Measurements from ENCODE around the gene PIEZO2.
"Not testable (repeated sequence)": the region's sequence is repeated elsewhere in the genome, so short reads cannot be mapped to it uniquely, and the experiment has no call there.

PIEZO2 gene

DNA sequence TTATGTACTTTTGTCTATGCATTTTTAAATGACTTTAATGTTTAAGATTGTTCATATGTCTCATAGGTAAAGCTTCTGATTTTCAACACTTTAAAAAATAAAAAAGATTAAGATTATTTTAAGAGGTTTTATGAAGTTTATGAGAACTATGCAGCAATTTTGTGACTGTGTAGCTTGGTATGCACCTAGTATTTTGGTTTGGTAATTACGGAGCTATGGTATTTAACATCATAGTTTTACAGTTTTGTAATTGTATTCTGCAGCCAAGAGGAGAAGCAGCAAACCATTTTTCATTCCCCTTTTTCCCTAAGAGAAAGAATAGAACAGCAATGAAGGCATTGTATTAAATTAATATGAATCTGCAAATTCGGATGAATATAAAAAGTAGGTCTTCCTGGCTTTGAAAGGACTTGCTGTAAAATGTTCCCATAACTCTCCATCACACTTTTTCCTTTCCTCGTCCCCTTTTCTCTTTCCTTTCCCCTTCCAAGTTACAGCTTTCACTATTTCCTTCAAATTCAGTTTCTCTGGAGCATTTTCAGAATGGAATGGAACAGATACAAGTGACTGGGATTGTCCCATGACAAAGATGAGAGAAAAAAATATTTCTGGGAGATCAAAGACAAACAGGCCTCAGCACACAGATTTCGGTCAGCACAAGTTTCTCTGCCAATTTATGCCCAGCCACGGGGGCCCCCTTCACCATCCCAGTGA, 26.1 kb upstream of the PIEZO2 start:
- peak; percentile 53 for DNase-seq (ENCODE audit: low read depth)
- H3K4me3 ChIP-seq (ENCODE audit: low read depth, low read length) = no peak overlapping the region
- TF ChIP-seq, protein P1, sequence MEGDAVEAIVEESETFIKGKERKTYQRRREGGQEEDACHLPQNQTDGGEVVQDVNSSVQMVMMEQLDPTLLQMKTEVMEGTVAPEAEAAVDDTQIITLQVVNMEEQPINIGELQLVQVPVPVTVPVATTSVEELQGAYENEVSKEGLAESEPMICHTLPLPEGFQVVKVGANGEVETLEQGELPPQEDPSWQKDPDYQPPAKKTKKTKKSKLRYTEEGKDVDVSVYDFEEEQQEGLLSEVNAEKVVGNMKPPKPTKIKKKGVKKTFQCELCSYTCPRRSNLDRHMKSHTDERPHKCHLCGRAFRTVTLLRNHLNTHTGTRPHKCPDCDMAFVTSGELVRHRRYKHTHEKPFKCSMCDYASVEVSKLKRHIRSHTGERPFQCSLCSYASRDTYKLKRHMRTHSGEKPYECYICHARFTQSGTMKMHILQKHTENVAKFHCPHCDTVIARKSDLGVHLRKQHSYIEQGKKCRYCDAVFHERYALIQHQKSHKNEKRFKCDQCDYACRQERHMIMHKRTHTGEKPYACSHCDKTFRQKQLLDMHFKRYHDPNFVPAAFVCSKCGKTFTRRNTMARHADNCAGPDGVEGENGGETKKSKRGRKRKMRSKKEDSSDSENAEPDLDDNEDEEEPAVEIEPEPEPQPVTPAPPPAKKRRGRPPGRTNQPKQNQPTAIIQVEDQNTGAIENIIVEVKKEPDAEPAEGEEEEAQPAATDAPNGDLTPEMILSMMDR (IDR thresholded peaks at IDR 0.05; ENCODE audit: low read depth, low read length, missing control alignments) = no peak
- in situ Hi-C loops (cut with HindIII; ENCODE audit: low sequenced_read_pairs) = no loop called here

DNA sequence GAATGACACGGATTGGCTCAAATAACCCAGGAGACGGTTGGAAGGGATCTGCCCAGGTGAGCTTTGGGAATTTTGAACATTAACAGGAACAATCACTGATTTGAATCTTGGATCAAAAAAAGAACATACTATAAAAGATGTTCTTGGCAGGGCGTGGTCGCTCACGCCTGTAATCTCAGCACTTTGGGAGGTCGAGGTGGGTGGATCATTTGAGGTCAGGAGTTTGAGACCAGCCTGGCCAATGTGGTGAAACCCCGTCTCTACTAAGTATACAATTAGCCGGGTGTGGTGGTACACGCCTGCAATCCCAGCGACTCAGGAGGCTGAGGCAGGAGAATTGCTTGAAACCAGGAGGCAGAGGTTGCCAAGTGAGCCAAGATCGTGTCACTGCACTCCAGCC, 24.8 kb upstream of the PIEZO2 start:
- DNase-seq (ENCODE audit: low read depth); H3K4me3 ChIP-seq (ENCODE audit: low read depth, low read length); in situ Hi-C loops (cut with HindIII; ENCODE audit: low sequenced_read_pairs): not testable (repeated sequence)

DNA sequence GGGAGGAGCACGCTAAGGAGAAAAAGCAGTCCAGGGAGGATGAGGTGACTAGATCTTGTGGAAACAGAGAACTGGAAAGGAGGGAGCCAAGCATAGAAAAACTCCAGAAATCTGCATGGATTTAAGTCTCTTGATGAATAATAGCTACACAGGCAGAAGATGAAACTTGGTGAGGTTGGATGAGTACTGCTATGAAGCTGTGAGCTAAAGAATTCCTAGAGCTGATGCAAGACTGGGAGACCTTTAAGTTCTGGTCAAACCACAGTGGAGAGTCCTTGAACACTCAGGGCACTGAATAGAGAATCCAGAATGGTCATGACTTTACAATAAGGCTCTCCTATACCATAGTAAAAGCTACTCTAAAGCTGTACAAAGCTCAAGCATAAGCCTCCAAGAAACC, 18.4 kb upstream of the PIEZO2 start:
- no peak overlapping the region for H3K4me3 ChIP-seq (ENCODE audit: low read depth, low read length)
- DNase-seq (ENCODE audit: low read depth) = no peak
- TF ChIP-seq, protein P1 (IDR thresholded peaks at IDR 0.05; ENCODE audit: low read depth, low read length, missing control alignments) = no peak
- in situ Hi-C loops (cut with HindIII; ENCODE audit: low sequenced_read_pairs) = no loop called here

DNA sequence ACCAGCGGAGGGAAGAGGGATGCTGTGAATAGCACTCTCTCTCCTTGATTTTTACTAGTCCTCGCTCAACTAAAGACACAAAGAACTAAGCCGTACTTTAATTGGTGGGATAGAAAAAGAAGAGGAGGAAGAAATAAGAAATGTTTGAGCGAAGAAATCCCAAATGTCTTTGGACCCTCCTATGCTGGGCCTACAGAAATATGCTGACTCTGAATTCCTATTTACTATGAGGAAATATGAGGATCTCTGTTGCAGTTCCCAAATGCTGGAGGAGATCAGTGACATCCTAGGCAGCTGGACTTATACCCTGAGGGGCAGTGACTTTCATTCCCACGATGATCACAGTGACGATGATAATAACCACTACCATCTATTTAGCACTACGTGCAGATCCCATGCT, 16.6 kb upstream of the PIEZO2 start:
- H3K4me3 ChIP-seq (ENCODE audit: low read depth, low read length) = no peak overlapping the region
- in situ Hi-C loops (cut with HindIII; ENCODE audit: low sequenced_read_pairs) = no loop called here
- TF ChIP-seq, protein P1 (IDR thresholded peaks at IDR 0.05; ENCODE audit: low read depth, low read length, missing control alignments) = no peak
- no peak for DNase-seq (ENCODE audit: low read depth)

DNA sequence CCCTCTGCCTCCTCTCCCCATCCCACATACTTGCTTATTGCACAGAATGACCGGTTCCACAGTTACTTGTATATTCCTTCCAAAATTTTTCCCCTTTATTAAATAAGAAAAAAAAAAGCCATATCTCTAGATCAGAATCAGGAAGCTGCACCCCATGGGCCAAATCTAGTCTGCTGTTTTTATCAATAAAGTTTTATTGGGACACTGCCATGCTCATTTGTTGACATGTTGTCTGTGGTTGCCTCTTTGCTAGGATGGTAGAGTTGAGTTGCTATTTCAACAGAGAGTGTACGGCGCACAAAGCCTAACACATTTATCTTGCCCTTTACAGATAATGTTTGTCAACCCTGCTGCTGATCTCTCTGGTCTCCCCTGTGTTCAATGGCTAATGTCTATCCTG, 15.8 kb upstream of the PIEZO2 start:
- no peak overlapping the region for H3K4me3 ChIP-seq (ENCODE audit: low read depth, low read length)
- TF ChIP-seq, protein P1 (IDR thresholded peaks at IDR 0.05; ENCODE audit: low read depth, low read length, missing control alignments) = no peak
- in situ Hi-C loops (cut with HindIII; ENCODE audit: low sequenced_read_pairs) = no loop called here
- DNase-seq (ENCODE audit: low read depth) = no peak

DNA sequence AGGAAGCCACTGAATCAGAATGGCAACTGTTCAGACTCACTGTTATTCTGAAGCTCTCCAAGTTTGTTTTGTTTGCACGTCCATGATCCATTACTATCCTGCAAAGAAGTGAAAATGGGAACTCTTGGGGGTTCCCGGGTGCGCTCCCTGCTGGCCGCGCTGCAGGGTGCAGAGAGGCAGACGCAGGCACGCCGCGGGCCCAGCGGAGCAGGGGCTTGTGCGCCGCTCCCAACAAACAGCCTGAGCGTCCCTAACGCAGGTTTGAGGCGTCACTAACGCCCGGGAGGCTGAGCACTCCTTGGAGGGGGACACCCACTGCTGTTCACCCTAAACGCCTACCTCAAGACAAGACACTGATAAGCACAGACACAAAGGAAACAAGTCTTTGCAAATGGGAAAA, 14.3 kb upstream of the PIEZO2 start:
- DNase-seq (ENCODE audit: low read depth) = no peak

DNA sequence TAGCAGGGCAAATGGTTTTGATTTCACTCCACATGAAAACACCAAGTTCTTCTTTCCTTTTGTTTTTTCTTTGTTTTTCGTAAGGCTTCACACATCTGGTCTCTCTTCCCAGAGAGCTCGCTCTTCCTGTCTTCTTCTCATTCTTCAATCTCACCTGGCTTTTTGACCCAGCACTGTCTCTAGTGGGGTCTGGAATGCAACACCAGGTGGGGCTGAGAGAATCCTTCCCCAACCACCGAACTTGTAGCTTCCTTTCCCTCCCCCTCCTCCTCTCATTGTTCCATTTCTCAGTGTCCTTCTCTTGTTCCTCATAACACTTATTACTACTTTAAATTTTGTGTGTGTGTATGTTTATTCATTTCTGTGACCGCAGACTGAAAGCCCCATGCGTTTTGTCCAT, 13.5 kb upstream of the PIEZO2 start:
- TF ChIP-seq, protein P1 (IDR thresholded peaks at IDR 0.05; ENCODE audit: low read depth, low read length, missing control alignments) = no peak

More for the DNA sequence above, 14.3 kb upstream of the PIEZO2 start:
- no peak overlapping the region for H3K4me3 ChIP-seq (ENCODE audit: low read depth, low read length)
- in situ Hi-C loops (cut with HindIII; ENCODE audit: low sequenced_read_pairs) = no loop called here
- TF ChIP-seq, protein P1 (IDR thresholded peaks at IDR 0.05; ENCODE audit: low read depth, low read length, missing control alignments) = peak; percentile 32

More for the DNA sequence above, 13.5 kb upstream of the PIEZO2 start:
- no peak for DNase-seq (ENCODE audit: low read depth)
- in situ Hi-C loops (cut with HindIII; ENCODE audit: low sequenced_read_pairs) = no loop called here
- no peak overlapping the region for H3K4me3 ChIP-seq (ENCODE audit: low read depth, low read length)

All from astrocyte of the cerebellum (primary cell).